OCI-LY7 (cell line): ENCODE data around the gene CACNA2D4. TPM values are rescaled to one million over a fixed set of nuclear protein-coding genes. Genes with fewer than 3 reads are reported as not detected.

Experiments
- BruUV-seq: library from RNA; stranded (reverse); fragments of 400-500 nt; replicated peaks from 2 replicates; lab custom pipeline; 2021; lab: Mats Ljungman, UMichigan
- CTCF ChIA-PET: fragments of 300-600 bp; sonication (Branson Sonifier 250); formaldehyde crosslinking; loops from one replicate; lab custom pipeline; 2022; ENCODE audit warnings: antibody characterized with exemption; ENCODE audit not compliant: unreplicated experiment; lab: Charles Lee
- POLR2A ChIA-PET: fragments of 300-600 bp; sonication (Branson Sonifier 250); formaldehyde crosslinking; loops from one replicate; lab custom pipeline; 2022; ENCODE audit warnings: antibody characterized with exemption; lab: Charles Lee
- DNase-seq: peaks from one replicate; pipeline ENCODE4 v3.0.0-alpha.2; 2015; ENCODE audit warnings: low spot score
- H2AFZ ChIP-seq: fragments of 200-600 bp; sonication (generic), shearing (Covaris generic); 2 replicates; pipeline ENCODE4 v1.6.1; 2014; ENCODE audit warnings: mild to moderate bottlenecking, antibody characterized with exemption, low read length, moderate library complexity
- H3K27ac ChIP-seq: fragments of 200-600 bp; sonication (generic); 2 replicates; pipeline ENCODE4 v1.5.1; 2014; ENCODE audit warnings: mixed run types, low read depth, mild to moderate bottlenecking, moderate library complexity, low read length, inconsistent platforms; ENCODE audit not compliant: poor library complexity, severe bottlenecking
- H3K36me3 ChIP-seq: fragments of 200-600 bp; sonication (generic); 2 replicates; pipeline ENCODE4 v1.6.1; 2014; ENCODE audit warnings: mild to moderate bottlenecking, antibody characterized with exemption, low read length, moderate library complexity, mixed read lengths; ENCODE audit not compliant: insufficient read depth
- H3K4me1 ChIP-seq: fragments of 200-600 bp; sonication (generic); 2 replicates; pipeline ENCODE4 v1.5.1; 2014; ENCODE audit warnings: mild to moderate bottlenecking, low read length; ENCODE audit not compliant: insufficient read depth, poor library complexity, severe bottlenecking
- H3K4me2 ChIP-seq: fragments of 200-600 bp; sonication (generic); 2 replicates; pipeline ENCODE4 v1.6.1; 2014; ENCODE audit warnings: mild to moderate bottlenecking, low read length
- H3K4me3 ChIP-seq: fragments of 200-600 bp; sonication (generic); 2 replicates; pipeline ENCODE4 v1.5.1; 2014; ENCODE audit warnings: mild to moderate bottlenecking, low read depth, low read length; ENCODE audit not compliant: poor library complexity, severe bottlenecking
- H3K79me2 ChIP-seq: fragments of 200-600 bp; sonication (generic); 2 replicates; pipeline ENCODE4 v1.6.1; 2016; ENCODE audit warnings: low read depth, mild to moderate bottlenecking, low read length, moderate library complexity, mixed read lengths; ENCODE audit not compliant: insufficient read depth
- H3K9me2 ChIP-seq: fragments of 200-600 bp; sonication (generic); 2 replicates; pipeline ENCODE4 v1.6.1; 2016; ENCODE audit warnings: mild to moderate bottlenecking, low read length, mixed read lengths; ENCODE audit not compliant: insufficient read depth
- H3K9me3 ChIP-seq: fragments of 200-600 bp; sonication (generic); 2 replicates; pipeline ENCODE4 v1.6.1; 2014; ENCODE audit warnings: mild to moderate bottlenecking, mixed run types, low read length, mixed read lengths
- H4K20me1 ChIP-seq: fragments of 200-600 bp; sonication (generic); 2 replicates; pipeline ENCODE4 v1.6.1; 2014; ENCODE audit warnings: mild to moderate bottlenecking, antibody characterized with exemption, low read length, moderate library complexity, mixed read lengths; ENCODE audit not compliant: insufficient read depth
- CTCF ChIP-seq: fragments of 200-600 bp; sonication (generic); conservative IDR thresholded peaks from 2 replicates; pipeline ENCODE4 v1.5.1; 2014; ENCODE audit warnings: mild to moderate bottlenecking, antibody characterized with exemption, low read length, moderate library complexity, mixed read lengths
- EZH2phosphoT487 ChIP-seq: fragments of 200-600 bp; sonication (generic); IDR thresholded peaks from 2 replicates; pipeline ENCODE4 v1.6.1; 2018; ENCODE audit warnings: low read depth, borderline replicate concordance, mild to moderate bottlenecking, mixed run types, antibody characterized with exemption, low read length, moderate library complexity, mixed read lengths
- intact Hi-C: fragments of 100-400 bp; cut with micrococcal nuclease; formaldehyde crosslinking; loops from one replicate; pipeline ENCODE4 v1.10.0; 2022; ENCODE audit not compliant: unreplicated experiment
- total RNA-seq, 2 experiments: library from RNA; depleted of rRNA in 1 of 2; stranded (reverse); fragments of >200 nt in 1 of 2; shearing (Covaris generic) in 1 of 2; gene quantifications; 2 replicates each; pipeline ENCODE4 v1.2.3, GENCODE V29; 2014 to 2022

The CACNA2D4 gene
- total RNA-seq, 2 experiments from 2014 or later: 0.13 TPM; not detected in 1

- Histone ChIP-seq H3K79me2 (no peaks in the 10 kb centered on the region), H3K9me3 (no peaks in the 10 kb centered on the region), H3K36me3 (no peaks in the 10 kb centered on the region), H3K4me3 (no peak overlapping the region), H4K20me1 (no peaks in the 10 kb centered on the region), H3K4me2 (no peak overlapping the region), H2AFZ (no peak overlapping the region), H3K4me1 (no peaks in the 10 kb centered on the region), H3K27ac (no peak overlapping the region), H3K9me2 (no peaks in the 10 kb centered on the region)
- BruUV-seq: no TSS peak
- intact Hi-C loops: no loop called here
- no peak for TF ChIP-seq EZH2phosphoT487
- no peak for TF ChIP-seq CTCF
- no peak for DNase-seq
- ChIA-PET CTCF (no interaction called here), POLR2A (no interaction called here)
These were observed 67.2 kb downstream of the CACNA2D4 start for GRCh38 chr12:1851151-1851701.

GRCh38 chr12:1848745-1849144 lies 69.7 kb downstream of the CACNA2D4 start:
- no peaks in the 10 kb centered on the region for H3K36me3 ChIP-seq
- POLR2A ChIA-PET: interaction anchor here (0.6 kb wide), 1 partner anchor 174 kb away, joined by 3 read pairs; no protein-coding TSS in a partner anchor
- no TSS peak for BruUV-seq
- H2AFZ ChIP-seq: no peak overlapping the region
- H3K4me3 ChIP-seq: no peak overlapping the region
- no peak overlapping the region for H3K27ac ChIP-seq
- no peaks in the 10 kb centered on the region for H4K20me1 ChIP-seq
- H3K4me2 ChIP-seq: no peak overlapping the region
- no peaks in the 10 kb centered on the region for H3K79me2 ChIP-seq
- H3K9me3 ChIP-seq: no peaks in the 10 kb centered on the region
- H3K4me1 ChIP-seq: no peaks in the 10 kb centered on the region
- no peaks in the 10 kb centered on the region for H3K9me2 ChIP-seq
- intact Hi-C loops: no loop called here
- CTCF ChIA-PET: no interaction called here
- no peak for DNase-seq
- TF ChIP-seq EZH2phosphoT487 (no peak), CTCF (no peak)

- no peak for DNase-seq
- Histone ChIP-seq H3K9me3 (no peaks in the 10 kb centered on the region), H3K9me2 (no peaks in the 10 kb centered on the region), H2AFZ (no peak overlapping the region), H3K27ac (no peak overlapping the region), H3K79me2 (no peaks in the 10 kb centered on the region), H3K4me1 (no peaks in the 10 kb centered on the region), H3K4me3 (no peak overlapping the region), H3K4me2 (no peak overlapping the region), H3K36me3 (no peaks in the 10 kb centered on the region), H4K20me1 (no peaks in the 10 kb centered on the region)
- BruUV-seq: no TSS peak
- ChIA-PET POLR2A (no interaction called here), CTCF (no interaction called here)
- no peak for TF ChIP-seq EZH2phosphoT487
- no peak for TF ChIP-seq CTCF
- intact Hi-C loops: no loop called here
These were observed 70.3 kb downstream of the CACNA2D4 start for GRCh38 chr12:1848146-1848545.
